ENCODE measurements around the gene KYAT1. TPM values are rescaled to one million over a fixed set of nuclear protein-coding genes. Genes with fewer than 3 reads are reported as not detected.
A peak's percentile ranks its signal among the peaks of the same experiment; 100 is the strongest.

KYAT1 gene
- total RNA-seq, 1 donor from 2014 or later, result 19.5 TPM

DNA sequence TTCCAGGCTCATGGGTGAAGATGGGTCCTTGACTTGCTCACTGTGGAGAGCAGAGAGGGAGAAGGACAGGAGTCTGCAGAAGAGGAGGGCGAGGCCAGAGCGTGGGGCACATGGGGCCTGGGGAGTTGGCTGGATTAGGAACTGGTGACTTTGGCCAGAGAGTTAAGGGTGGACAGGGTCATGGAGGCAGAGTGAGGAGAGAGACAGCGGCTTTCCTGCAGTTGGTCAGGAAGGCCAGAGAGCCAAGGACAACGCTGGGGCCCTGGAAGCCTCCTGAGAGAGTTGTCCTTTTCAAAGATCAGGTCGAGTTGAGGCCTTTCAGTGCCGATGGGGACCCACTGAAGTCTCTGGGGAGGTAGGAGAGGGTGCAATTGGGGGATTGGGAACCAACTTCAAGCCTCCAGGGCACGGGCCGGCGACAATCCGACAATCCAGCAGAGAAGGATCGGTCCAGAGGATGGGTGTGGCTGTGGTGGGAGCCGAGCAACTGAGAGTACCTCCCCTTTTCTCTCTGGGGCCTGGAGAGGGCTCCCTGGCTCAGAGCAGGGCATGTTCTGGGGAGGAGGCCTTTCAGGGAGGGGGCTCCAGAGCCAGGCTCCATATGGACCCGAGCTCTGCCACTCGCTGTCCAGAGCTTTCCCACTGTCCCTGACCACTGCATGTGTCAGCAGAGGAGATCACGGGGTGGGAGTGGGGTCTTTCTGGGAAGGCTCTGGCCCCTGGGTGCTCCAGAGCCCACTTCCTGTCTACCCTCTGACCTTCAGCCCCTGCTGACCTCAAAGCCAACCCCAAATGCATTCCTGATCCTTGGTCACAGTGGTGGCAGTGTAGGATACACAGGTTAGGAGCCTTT is 31.5 kb upstream of the KYAT1 start:
- TF ChIP-seq, protein P1, sequence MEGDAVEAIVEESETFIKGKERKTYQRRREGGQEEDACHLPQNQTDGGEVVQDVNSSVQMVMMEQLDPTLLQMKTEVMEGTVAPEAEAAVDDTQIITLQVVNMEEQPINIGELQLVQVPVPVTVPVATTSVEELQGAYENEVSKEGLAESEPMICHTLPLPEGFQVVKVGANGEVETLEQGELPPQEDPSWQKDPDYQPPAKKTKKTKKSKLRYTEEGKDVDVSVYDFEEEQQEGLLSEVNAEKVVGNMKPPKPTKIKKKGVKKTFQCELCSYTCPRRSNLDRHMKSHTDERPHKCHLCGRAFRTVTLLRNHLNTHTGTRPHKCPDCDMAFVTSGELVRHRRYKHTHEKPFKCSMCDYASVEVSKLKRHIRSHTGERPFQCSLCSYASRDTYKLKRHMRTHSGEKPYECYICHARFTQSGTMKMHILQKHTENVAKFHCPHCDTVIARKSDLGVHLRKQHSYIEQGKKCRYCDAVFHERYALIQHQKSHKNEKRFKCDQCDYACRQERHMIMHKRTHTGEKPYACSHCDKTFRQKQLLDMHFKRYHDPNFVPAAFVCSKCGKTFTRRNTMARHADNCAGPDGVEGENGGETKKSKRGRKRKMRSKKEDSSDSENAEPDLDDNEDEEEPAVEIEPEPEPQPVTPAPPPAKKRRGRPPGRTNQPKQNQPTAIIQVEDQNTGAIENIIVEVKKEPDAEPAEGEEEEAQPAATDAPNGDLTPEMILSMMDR (IDR thresholded peaks at IDR 0.05; ENCODE audit: partially characterized antibody, unreplicated experiment), result no peak
- Mint-ChIP-seq H3K27ac (ENCODE audit: unreplicated experiment) (peak overlapping the region; percentile 36), H3K36me3 (ENCODE audit: unreplicated experiment) (no peaks in the 10 kb centered on the region), H3K4me3 (ENCODE audit: unreplicated experiment) (no peak overlapping the region), H3K4me1 (ENCODE audit: low read depth, unreplicated experiment) (peaks cover 8% of the 10 kb centered on the region), H3K9me3 (ENCODE audit: unreplicated experiment) (peaks cover 7% of the 10 kb centered on the region), H3K27me3 (ENCODE audit: unreplicated experiment) (peaks cover 10% of the 10 kb centered on the region)
- no peak for DNase-seq

DNA sequence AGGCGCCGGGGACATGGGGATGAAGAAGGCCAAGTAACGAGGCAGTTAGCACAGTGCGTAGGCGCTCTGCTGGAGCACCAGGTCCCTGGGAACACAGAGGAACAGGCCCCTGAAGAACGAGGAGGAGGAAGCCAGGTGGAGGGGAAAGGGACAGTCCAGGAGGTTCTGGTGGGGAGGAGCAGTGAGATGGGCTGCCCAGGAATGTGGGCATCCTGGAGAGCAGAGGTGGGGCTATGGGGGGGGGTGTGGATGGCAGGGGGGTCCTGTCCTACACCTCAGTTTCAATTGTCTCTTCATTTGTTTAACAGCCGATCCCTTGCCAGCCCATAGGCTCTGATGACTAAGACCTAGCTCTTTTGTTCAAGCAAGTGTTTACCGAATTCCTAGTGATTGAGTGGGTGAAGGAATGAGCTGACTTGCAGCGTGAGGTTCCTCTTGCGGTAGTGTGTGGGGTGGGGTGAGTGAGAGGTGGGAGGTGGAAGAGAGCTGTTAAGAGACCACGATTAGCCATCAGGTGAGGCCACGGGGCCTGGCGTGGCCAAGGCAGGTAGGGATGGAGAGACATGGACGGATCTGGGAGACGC is 30.6 kb upstream of the KYAT1 start:
- no peak for DNase-seq
- H3K9me3 Mint-ChIP-seq (ENCODE audit: unreplicated experiment), result peaks cover 7% of the 10 kb centered on the region
- TF ChIP-seq, protein P1 (IDR thresholded peaks at IDR 0.05; ENCODE audit: partially characterized antibody, unreplicated experiment), result no peak
- no peak overlapping the region for H3K4me3 Mint-ChIP-seq (ENCODE audit: unreplicated experiment)
- peak overlapping the region; percentile 11 for H3K27ac Mint-ChIP-seq (ENCODE audit: unreplicated experiment)
- H3K27me3 Mint-ChIP-seq (ENCODE audit: unreplicated experiment), result peaks cover 9% of the 10 kb centered on the region
- peaks cover 8% of the 10 kb centered on the region for H3K4me1 Mint-ChIP-seq (ENCODE audit: low read depth, unreplicated experiment)
- peaks cover 6% of the 10 kb centered on the region for H3K36me3 Mint-ChIP-seq (ENCODE audit: unreplicated experiment)

DNA sequence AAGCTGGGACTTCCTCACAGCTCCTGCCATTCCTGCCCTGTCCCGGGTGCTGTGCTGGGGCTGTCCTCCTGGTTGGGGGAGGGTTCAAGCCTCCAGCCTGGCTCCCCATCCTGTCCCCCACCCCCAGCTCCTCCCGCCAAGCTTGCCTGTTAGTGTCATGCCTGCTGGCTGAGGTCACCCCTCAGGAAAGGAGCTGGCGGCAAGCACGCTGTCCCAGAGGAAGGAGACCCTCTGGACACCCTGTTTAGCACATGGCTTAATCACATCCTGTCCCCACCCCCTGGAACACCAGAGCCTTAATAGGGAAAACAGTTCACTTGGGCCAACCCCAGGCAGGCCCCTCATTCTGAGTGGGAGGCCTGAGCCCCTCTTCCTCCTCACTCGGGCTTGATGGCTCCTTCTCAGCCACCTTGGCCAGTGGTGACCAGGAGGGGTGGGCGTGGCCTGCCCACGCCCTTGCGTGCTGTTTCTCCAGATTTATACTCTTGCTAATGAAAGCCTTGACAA is 29.8 kb upstream of the KYAT1 start:
- peaks cover 6% of the 10 kb centered on the region for H3K27me3 Mint-ChIP-seq (ENCODE audit: unreplicated experiment)
- H3K4me3 Mint-ChIP-seq (ENCODE audit: unreplicated experiment), result no peak overlapping the region
- H3K27ac Mint-ChIP-seq (ENCODE audit: unreplicated experiment), result no peak overlapping the region
- H3K36me3 Mint-ChIP-seq (ENCODE audit: unreplicated experiment), result peaks cover 6% of the 10 kb centered on the region
- H3K9me3 Mint-ChIP-seq (ENCODE audit: unreplicated experiment), result peaks cover 5% of the 10 kb centered on the region
- peaks cover 8% of the 10 kb centered on the region for H3K4me1 Mint-ChIP-seq (ENCODE audit: low read depth, unreplicated experiment)
- DNase-seq, result no peak
- TF ChIP-seq, protein P1 (IDR thresholded peaks at IDR 0.05; ENCODE audit: partially characterized antibody, unreplicated experiment), result no peak

DNA sequence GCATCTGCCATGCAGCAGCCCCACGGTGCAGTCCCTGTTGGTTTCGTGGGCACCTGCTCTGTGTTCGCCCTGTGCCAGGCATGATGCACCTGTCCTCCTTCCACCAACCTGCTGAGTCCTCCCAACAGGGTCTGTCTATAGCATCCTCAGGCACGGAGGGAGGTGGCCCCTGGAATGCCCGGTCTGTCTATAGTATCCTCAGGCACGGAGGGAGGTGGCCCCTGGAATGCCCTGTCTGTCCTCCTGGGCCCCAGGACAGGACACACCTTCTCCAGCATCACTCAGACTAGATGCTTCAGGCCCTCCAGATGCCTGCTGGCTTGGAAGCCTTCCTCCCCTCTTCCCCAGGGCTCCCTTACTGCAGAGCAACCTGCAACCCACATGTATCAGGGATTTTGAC is 29.2 kb upstream of the KYAT1 start:
- H3K27me3 Mint-ChIP-seq (ENCODE audit: unreplicated experiment), result peaks cover 6% of the 10 kb centered on the region
- no peak for DNase-seq
- H3K36me3 Mint-ChIP-seq (ENCODE audit: unreplicated experiment), result peaks cover 6% of the 10 kb centered on the region
- peaks cover 5% of the 10 kb centered on the region for H3K9me3 Mint-ChIP-seq (ENCODE audit: unreplicated experiment)
- no peak overlapping the region for H3K27ac Mint-ChIP-seq (ENCODE audit: unreplicated experiment)
- TF ChIP-seq, protein P1 (IDR thresholded peaks at IDR 0.05; ENCODE audit: partially characterized antibody, unreplicated experiment), result no peak
- H3K4me1 Mint-ChIP-seq (ENCODE audit: low read depth, unreplicated experiment), result peaks cover 8% of the 10 kb centered on the region
- no peak overlapping the region for H3K4me3 Mint-ChIP-seq (ENCODE audit: unreplicated experiment)

DNA sequence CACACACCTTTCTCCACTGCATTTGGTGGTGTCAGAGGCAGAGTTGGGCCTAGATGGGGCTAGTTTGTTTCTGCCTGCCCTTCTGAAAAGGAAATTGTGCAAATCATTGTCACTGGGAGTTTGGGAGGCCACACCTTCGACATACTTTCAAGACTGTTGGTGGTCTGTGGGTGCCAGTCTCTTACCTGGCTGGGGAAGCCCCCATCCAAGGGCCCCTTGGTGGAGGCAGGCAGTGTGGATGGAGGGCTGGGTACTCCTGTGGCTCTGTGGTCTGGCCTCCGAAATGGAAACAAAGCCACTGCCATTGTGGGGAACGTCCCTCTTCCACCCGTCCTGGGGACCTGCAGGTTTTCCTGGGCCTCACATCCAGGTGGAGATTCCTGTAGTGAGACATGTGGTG is 28.1 kb upstream of the KYAT1 start:
- TF ChIP-seq, protein P1 (IDR thresholded peaks at IDR 0.05; ENCODE audit: partially characterized antibody, unreplicated experiment), result no peak
- H3K27ac Mint-ChIP-seq (ENCODE audit: unreplicated experiment), result no peak overlapping the region
- DNase-seq, result no peak
- H3K4me3 Mint-ChIP-seq (ENCODE audit: unreplicated experiment), result no peak overlapping the region
- H3K4me1 Mint-ChIP-seq (ENCODE audit: low read depth, unreplicated experiment), result peaks cover 8% of the 10 kb centered on the region
- H3K36me3 Mint-ChIP-seq (ENCODE audit: unreplicated experiment), result peaks cover 6% of the 10 kb centered on the region
- H3K27me3 Mint-ChIP-seq (ENCODE audit: unreplicated experiment), result peaks cover 3% of the 10 kb centered on the region
- peaks cover 5% of the 10 kb centered on the region for H3K9me3 Mint-ChIP-seq (ENCODE audit: unreplicated experiment)

Data from glutamatergic neuron (in vitro differentiated cells).